Activated B cell treated with CpG ODN at 0.5 μM for 24 hours (primary cell): Measurements from ENCODE around the gene EVL. TPM values are rescaled to one million over a fixed set of nuclear protein-coding genes. Genes with fewer than 3 reads are reported as not detected.

Source experiments
- ATAC-seq: fragments of 200-7000 bp; cut with Tn5 transposase; one replicate; pipeline ENCODE4 v1.10.0; 2021; ENCODE audit warnings: low read depth, mild to moderate bottlenecking, moderate library complexity
- CTCF ChIA-PET: fragments of 350-600 bp; sonication (Branson Sonifier 250); formaldehyde crosslinking; loops from one replicate; lab custom pipeline; 2021; ENCODE audit warnings: antibody characterized with exemption; lab: Charles Lee
- POLR2A ChIA-PET: fragments of 350-600 bp; sonication (Branson Sonifier 250); formaldehyde crosslinking; loops from one replicate; lab custom pipeline; 2021; ENCODE audit warnings: antibody characterized with exemption; lab: Charles Lee
- DNase-seq: peaks from one replicate; pipeline ENCODE4 v3.0.0; 2022
- H3K27ac Mint-ChIP-seq: one replicate; pipeline ENCODE4 v1.8.0; 2020; ENCODE audit warnings: mixed read lengths
- H3K27me3 Mint-ChIP-seq: one replicate; pipeline ENCODE4 v1.8.0; 2021; ENCODE audit warnings: mixed read lengths
- H3K36me3 Mint-ChIP-seq: one replicate; pipeline ENCODE4 v1.8.0; 2021; ENCODE audit warnings: low read depth, mixed read lengths
- H3K4me1 Mint-ChIP-seq: one replicate; pipeline ENCODE4 v1.8.0; 2021; ENCODE audit warnings: mixed read lengths
- H3K4me3 Mint-ChIP-seq: one replicate; pipeline ENCODE4 v1.8.0; 2020; ENCODE audit warnings: mild to moderate bottlenecking, mixed read lengths
- H3K9me3 Mint-ChIP-seq: one replicate; pipeline ENCODE4 v1.8.0; 2020; ENCODE audit warnings: mixed read lengths
- intact Hi-C: fragments of 100-400 bp; cut with micrococcal nuclease; formaldehyde crosslinking; loops from one replicate; pipeline ENCODE4 v1.15.1; 2024
- total RNA-seq: library from RNA; stranded (reverse); gene quantifications from 2 replicates; pipeline ENCODE4 v1.2.3, GENCODE V29; 2022
- TF ChIP-seq, protein P1 (sequence below): fragments of 200-600 bp; IDR thresholded peaks from one replicate; pipeline ENCODE4 v1.8.0; 2022; ENCODE audit warnings: antibody characterized with exemption, mild to moderate bottlenecking

Gene EVL
- total RNA-seq, 1 donor from 2014 or later, result 272 TPM

GRCh38 chr14:100034961-100035500, 30.2 kb upstream of the EVL start:
- Mint-ChIP-seq H3K4me1 (no peaks in the 10 kb centered on the region), H3K9me3 (no peaks in the 10 kb centered on the region), H3K4me3 (no peak overlapping the region), H3K27me3 (no peaks in the 10 kb centered on the region), H3K36me3 (no peaks in the 10 kb centered on the region), H3K27ac (no peak overlapping the region)
- ATAC-seq (no peak), DNase-seq (no peak)
- CTCF ChIA-PET, result interaction anchor here (0.9 to 2.3 kb wide), 3 partner anchors 10 to 73 kb away, joined by 3 to 10 read pairs (median 4); no protein-coding TSS in a partner anchor
- POLR2A ChIA-PET, result no interaction called here
- TF ChIP-seq, protein P1, sequence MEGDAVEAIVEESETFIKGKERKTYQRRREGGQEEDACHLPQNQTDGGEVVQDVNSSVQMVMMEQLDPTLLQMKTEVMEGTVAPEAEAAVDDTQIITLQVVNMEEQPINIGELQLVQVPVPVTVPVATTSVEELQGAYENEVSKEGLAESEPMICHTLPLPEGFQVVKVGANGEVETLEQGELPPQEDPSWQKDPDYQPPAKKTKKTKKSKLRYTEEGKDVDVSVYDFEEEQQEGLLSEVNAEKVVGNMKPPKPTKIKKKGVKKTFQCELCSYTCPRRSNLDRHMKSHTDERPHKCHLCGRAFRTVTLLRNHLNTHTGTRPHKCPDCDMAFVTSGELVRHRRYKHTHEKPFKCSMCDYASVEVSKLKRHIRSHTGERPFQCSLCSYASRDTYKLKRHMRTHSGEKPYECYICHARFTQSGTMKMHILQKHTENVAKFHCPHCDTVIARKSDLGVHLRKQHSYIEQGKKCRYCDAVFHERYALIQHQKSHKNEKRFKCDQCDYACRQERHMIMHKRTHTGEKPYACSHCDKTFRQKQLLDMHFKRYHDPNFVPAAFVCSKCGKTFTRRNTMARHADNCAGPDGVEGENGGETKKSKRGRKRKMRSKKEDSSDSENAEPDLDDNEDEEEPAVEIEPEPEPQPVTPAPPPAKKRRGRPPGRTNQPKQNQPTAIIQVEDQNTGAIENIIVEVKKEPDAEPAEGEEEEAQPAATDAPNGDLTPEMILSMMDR, result no peak
- intact Hi-C loops, result no loop called here

GRCh38 chr14:100035700-100036099, 29.5 kb upstream of the EVL start:
- POLR2A ChIA-PET, result no interaction called here
- DNase-seq (no peak), ATAC-seq (no peak)

GRCh38 chr14:100037353-100037752, 27.9 kb upstream of the EVL start:
- Mint-ChIP-seq H3K4me3 (no peak overlapping the region), H3K27ac (no peak overlapping the region), H3K9me3 (no peaks in the 10 kb centered on the region), H3K36me3 (no peaks in the 10 kb centered on the region), H3K4me1 (no peaks in the 10 kb centered on the region), H3K27me3 (no peaks in the 10 kb centered on the region)
- DNase-seq (no peak), ATAC-seq (no peak)
- ChIA-PET CTCF (no interaction called here), POLR2A (no interaction called here)
- TF ChIP-seq, protein P1, result no peak
- intact Hi-C loops, result no loop called here

More at GRCh38 chr14:100035700-100036099, 29.5 kb upstream of the EVL start:
- no peaks in the 10 kb centered on the region for H3K9me3 Mint-ChIP-seq
- intact Hi-C loops, result no loop called here
- CTCF ChIA-PET, result interaction anchor here (0.9 to 2.3 kb wide), 3 partner anchors 9 to 73 kb away, joined by 3 to 10 read pairs (median 4); no protein-coding TSS in a partner anchor
- H3K36me3 Mint-ChIP-seq, result no peaks in the 10 kb centered on the region
- no peak overlapping the region for H3K4me3 Mint-ChIP-seq
- no peaks in the 10 kb centered on the region for H3K27me3 Mint-ChIP-seq
- no peaks in the 10 kb centered on the region for H3K4me1 Mint-ChIP-seq
- TF ChIP-seq, protein P1, result no peak
- no peak overlapping the region for H3K27ac Mint-ChIP-seq

DNA sequence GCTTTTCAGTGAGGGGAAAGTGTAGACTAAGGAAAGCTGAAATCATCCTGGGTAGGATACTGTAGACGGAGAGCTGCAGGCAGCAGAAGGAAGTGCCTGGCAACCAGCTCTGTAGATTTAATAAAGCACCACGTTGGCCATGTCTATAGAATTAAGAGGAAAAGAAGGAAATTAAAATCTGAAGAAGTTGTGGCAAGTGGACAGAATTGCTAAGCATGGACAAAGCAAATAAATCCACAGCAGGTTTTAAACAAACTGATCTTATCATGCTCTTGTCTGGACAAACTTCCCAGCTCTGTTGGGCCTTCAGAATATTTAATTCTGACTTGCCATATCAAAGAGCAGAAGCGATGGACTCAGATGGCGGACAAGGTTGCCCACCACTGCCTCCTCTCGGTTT, 27.2 kb upstream of the EVL start:
- H3K4me1 Mint-ChIP-seq, result no peaks in the 10 kb centered on the region
- H3K27ac Mint-ChIP-seq, result no peak overlapping the region
- H3K36me3 Mint-ChIP-seq, result no peaks in the 10 kb centered on the region
- POLR2A ChIA-PET, result no interaction called here
- intact Hi-C loops, result no loop called here
- TF ChIP-seq, protein P1, result no peak
- H3K4me3 Mint-ChIP-seq, result no peak overlapping the region
- H3K27me3 Mint-ChIP-seq, result no peaks in the 10 kb centered on the region
- ATAC-seq (no peak), DNase-seq (no peak)
- CTCF ChIA-PET, result no interaction called here
- H3K9me3 Mint-ChIP-seq, result no peaks in the 10 kb centered on the region

DNA sequence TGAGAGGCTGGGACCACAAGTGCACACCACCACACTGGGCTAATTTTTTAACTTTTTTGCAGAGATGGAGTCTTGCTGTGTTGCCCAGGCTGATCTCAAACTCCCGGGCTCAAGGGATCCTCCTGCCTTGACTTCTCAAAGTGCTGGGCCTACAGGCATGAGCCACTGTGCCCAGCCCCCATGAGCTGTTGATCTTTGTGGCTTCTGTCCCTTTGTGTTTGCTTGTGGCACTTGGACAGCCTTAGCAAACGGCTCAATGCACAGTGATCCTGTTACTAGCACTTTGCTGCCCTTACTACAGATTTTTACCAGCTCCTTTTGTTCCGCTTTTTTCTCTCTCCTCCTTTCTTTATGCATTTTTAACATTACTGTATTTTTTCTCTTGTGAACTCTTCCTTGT, 25.3 kb upstream of the EVL start:
- H3K27ac Mint-ChIP-seq, result no peak overlapping the region
- TF ChIP-seq, protein P1, result no peak
- POLR2A ChIA-PET, result no interaction called here
- CTCF ChIA-PET, result no interaction called here
- H3K27me3 Mint-ChIP-seq, result no peaks in the 10 kb centered on the region
- H3K4me3 Mint-ChIP-seq, result no peak overlapping the region
- no peaks in the 10 kb centered on the region for H3K4me1 Mint-ChIP-seq
- DNase-seq (no peak), ATAC-seq (no peak)
- H3K36me3 Mint-ChIP-seq, result no peaks in the 10 kb centered on the region
- no peaks in the 10 kb centered on the region for H3K9me3 Mint-ChIP-seq
- intact Hi-C loops, result no loop called here
